ENCODE data around the gene KLHL25. TPM values are rescaled to one million over a fixed set of nuclear protein-coding genes. Genes with fewer than 3 reads are reported as not detected.
"Not testable (repeated sequence)": the region's sequence is repeated elsewhere in the genome, so short reads cannot be mapped to it uniquely, and the experiment has no call there.

Gene KLHL25
- total RNA-seq, 1 experiment from 2014 or later, result 5.3 TPM

- no peak for DNase-seq (ENCODE audit: low read depth)
Measured at GRCh38 chr15:85804481-85805170, 9.9 kb upstream of the KLHL25 start.

GRCh38 chr15:85802617-85803016 lies 7.9 kb upstream of the KLHL25 start:
- DNase-seq (ENCODE audit: low read depth), result peak; percentile 21

GRCh38 chr15:85800478-85801123 lies 5.9 kb upstream of the KLHL25 start:
- DNase-seq (ENCODE audit: low read depth), result peak; percentile 90

GRCh38 chr15:85796371-85796770 lies 1.6 kb upstream of the KLHL25 start:
- not testable (repeated sequence) for DNase-seq (ENCODE audit: low read depth)

GRCh38 chr15:85795337-85796305 lies 896 bp upstream of the KLHL25 start:
- DNase-seq (ENCODE audit: low read depth), result no peak

GRCh38 chr15:85793641-85794597 lies 806 bp downstream of the KLHL25 start:
- peak; percentile 37 for DNase-seq (ENCODE audit: low read depth)

- peak; percentile 38 for DNase-seq (ENCODE audit: low read depth)
Measured at GRCh38 chr15:85792912-85793590, 1.7 kb downstream of the KLHL25 start.

- no peak for DNase-seq (ENCODE audit: low read depth)
Measured at GRCh38 chr15:85792102-85792731, 2.5 kb downstream of the KLHL25 start.

GRCh38 chr15:85789496-85789875 lies 5.2 kb downstream of the KLHL25 start:
- no peak for DNase-seq (ENCODE audit: low read depth)

- no peak for DNase-seq (ENCODE audit: low read depth)
Measured at GRCh38 chr15:85788771-85789495, 5.8 kb downstream of the KLHL25 start.

GRCh38 chr15:85786781-85787114 lies 8.0 kb downstream of the KLHL25 start:
- DNase-seq (ENCODE audit: low read depth), result no peak

- peak; percentile 78 for DNase-seq (ENCODE audit: low read depth)
Measured at GRCh38 chr15:85785887-85786780, 8.6 kb downstream of the KLHL25 start.

GRCh38 chr15:85782064-85782463 lies 12.7 kb downstream of the KLHL25 start:
- no peak for DNase-seq (ENCODE audit: low read depth)

- DNase-seq (ENCODE audit: low read depth), result no peak
Measured at GRCh38 chr15:85781099-85781498, 13.6 kb downstream of the KLHL25 start.

GRCh38 chr15:85780225-85780985 lies 14.3 kb downstream of the KLHL25 start:
- DNase-seq (ENCODE audit: low read depth), result no peak

GRCh38 chr15:85779249-85779648 lies 15.5 kb downstream of the KLHL25 start:
- no peak for DNase-seq (ENCODE audit: low read depth)

GRCh38 chr15:85778107-85778776 lies 16.5 kb downstream of the KLHL25 start:
- DNase-seq (ENCODE audit: low read depth), result no peak

Measured in M059J (cell line).